ENCODE data around the gene BEGAIN. TPM values are rescaled to one million over a fixed set of nuclear protein-coding genes. Genes with fewer than 3 reads are reported as not detected.

Gene BEGAIN
- total RNA-seq, 4 donors from 2014 or later: 0.22 to 1.3 (median 0.50) TPM; not detected in 1

DNA sequence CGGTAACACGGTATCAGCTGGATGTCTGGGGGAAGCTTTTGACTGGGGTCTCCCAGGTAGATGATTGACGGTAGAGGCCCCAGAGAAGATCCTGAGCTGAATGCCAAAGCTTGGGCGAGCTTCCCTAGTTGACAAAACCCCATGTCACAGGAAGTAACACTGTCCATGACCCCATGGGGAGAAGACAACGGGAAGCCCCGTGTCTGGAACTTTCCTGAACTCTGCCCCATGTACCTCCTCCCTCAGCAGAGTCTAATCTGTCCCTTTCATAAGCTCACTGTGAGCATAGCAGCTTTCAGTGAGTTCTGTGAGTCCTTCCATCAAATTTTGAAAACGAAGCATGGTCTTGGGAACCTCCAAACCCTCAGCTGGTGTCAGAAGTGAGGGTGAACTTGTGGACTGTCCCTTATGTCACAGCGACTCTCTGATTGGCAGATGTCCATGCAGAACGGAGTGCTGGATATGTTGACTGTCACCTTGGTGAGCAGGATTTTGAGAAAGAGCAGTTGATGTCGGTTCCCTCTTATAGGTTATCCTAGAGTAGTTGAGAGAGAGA is 29.7 kb upstream of the BEGAIN start:
- DNase-seq: no peak
- 46 to 54% methylated on average over 10 of the region's 10 CpGs for WGBS, 2 donors
- H3K9me3 ChIP-seq: no peaks in the 10 kb centered on the region
- no peaks in the 10 kb centered on the region for H3K36me3 ChIP-seq
- intact Hi-C loops (cut with DNase I): no loop called here
- peaks cover 5 to 19% of the 10 kb centered on the region in 2 donors for H3K4me1 ChIP-seq
- H3K27me3 ChIP-seq: no peaks in the 10 kb centered on the region
- no peak overlapping the region for H3K27ac ChIP-seq
- H3K4me3 ChIP-seq (replicated peaks in 1 of 3): no peak overlapping the region
- no peak for TF ChIP-seq POLR2A (IDR thresholded peaks at IDR 0.05)
- TF ChIP-seq, protein P1, sequence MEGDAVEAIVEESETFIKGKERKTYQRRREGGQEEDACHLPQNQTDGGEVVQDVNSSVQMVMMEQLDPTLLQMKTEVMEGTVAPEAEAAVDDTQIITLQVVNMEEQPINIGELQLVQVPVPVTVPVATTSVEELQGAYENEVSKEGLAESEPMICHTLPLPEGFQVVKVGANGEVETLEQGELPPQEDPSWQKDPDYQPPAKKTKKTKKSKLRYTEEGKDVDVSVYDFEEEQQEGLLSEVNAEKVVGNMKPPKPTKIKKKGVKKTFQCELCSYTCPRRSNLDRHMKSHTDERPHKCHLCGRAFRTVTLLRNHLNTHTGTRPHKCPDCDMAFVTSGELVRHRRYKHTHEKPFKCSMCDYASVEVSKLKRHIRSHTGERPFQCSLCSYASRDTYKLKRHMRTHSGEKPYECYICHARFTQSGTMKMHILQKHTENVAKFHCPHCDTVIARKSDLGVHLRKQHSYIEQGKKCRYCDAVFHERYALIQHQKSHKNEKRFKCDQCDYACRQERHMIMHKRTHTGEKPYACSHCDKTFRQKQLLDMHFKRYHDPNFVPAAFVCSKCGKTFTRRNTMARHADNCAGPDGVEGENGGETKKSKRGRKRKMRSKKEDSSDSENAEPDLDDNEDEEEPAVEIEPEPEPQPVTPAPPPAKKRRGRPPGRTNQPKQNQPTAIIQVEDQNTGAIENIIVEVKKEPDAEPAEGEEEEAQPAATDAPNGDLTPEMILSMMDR (IDR thresholded peaks at IDR 0.05): no peak

DNA sequence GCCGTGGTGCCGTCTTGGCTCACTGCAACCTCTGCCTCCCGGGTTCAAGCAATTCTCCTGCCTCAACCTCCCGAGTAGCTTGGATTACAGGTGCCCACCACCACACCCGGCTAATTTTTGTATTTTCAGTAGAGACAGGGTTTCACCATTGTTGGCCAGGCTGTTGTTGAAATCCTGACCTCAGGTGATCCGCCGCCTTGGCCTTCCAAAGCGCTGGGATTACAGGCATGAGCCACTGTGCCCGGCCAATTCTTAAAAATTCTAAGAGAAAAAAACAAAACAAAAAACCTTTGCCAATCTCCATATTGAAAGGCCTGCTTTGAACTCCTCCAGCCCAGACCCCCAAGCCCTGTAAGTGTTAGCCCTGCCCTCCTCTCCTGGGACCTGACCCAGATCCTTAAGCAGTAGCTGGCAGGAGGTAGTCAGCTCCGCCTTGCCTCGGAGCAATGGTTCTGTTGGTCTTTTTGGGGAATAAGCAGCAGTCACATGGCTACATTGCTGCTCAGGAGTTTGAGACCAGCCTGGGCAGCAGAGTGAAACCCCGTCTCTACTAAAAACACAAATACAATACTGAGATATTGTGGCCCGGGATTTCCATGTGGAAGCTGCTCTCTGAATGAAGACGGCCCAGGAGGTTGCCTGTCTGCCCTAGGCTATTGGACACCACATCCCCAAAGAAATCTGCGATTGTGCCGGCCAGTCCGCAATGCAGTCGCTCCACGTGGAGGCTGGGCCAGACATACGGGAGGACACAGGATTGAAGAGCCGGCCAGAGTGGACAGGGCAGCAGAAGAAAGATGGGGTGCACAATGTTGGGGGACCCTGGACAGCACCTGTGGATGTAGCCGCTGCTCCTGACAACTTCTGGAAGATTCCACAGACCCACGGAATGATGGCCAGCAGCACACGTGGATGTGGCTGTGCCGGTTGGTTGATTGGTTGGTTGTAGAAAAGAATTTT is 28.8 kb upstream of the BEGAIN start:
- Histone ChIP-seq H3K4me1 (peaks cover 5 to 19% of the 10 kb centered on the region in 2 donors), H3K36me3 (no peaks in the 10 kb centered on the region), H3K4me3 (replicated peaks in 1 of 3) (no peak overlapping the region), H3K9me3 (no peaks in the 10 kb centered on the region), H3K27ac (no peak overlapping the region), H3K27me3 (no peaks in the 10 kb centered on the region)
- TF ChIP-seq, protein P1 (IDR thresholded peaks at IDR 0.05): no peak
- no peak for TF ChIP-seq POLR2A (IDR thresholded peaks at IDR 0.05)
- no peak for DNase-seq
- 82 to 85% methylated on average over 25 of the region's 25 CpGs for WGBS, 2 donors
- intact Hi-C loops (cut with DNase I): no loop called here

DNA sequence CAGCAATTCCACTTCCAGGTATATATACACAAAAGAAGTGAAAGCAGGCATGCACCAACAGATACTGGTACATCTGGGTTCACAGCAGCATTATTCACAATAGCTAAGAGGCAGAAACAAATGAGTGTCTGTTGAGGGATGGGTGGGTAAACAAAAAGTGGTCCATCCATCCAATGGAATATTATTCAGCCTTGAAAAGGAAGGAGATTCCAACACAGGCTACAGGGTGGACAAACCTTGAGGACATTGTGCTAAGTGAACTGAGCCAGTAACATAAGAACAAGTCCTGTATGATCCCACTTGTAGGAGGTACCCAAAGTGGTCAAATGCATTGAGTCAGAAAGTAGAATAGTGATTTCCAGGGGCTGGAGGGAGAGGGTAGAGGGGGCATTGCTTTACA is 27.6 kb upstream of the BEGAIN start:
- Histone ChIP-seq H3K4me3 (replicated peaks in 1 of 3) (no peak overlapping the region), H3K27ac (no peak overlapping the region), H3K27me3 (no peaks in the 10 kb centered on the region), H3K36me3 (no peaks in the 10 kb centered on the region), H3K9me3 (no peaks in the 10 kb centered on the region), H3K4me1 (peaks cover 5 to 19% of the 10 kb centered on the region in 2 donors)
- intact Hi-C loops (cut with DNase I): no loop called here
- no peak for DNase-seq
- TF ChIP-seq, protein P1 (IDR thresholded peaks at IDR 0.05): no peak
- TF ChIP-seq POLR2A (IDR thresholded peaks at IDR 0.05): no peak

DNA sequence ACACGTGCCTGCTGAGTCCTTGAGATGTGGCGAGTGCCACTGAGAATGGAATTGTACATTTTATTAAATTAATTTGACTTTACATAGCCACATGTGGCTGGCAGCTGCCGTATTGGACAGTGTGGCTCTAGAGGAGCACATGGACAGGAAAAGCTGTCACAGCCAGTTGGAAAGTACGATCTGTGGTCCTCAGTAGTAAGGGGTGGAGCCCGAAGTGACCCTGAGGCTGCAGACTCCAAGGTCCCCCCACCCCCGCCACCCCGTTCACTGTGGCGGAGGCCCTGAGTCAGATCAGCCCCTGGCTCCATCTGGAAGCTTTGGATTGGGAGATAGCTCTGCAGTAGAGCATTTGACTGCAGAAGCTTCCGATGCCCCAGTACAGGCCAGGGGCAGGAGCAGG is 25.8 kb upstream of the BEGAIN start:
- no peaks in the 10 kb centered on the region for H3K36me3 ChIP-seq
- no peak for DNase-seq
- no peak overlapping the region for H3K4me3 ChIP-seq (replicated peaks in 1 of 3)
- H3K9me3 ChIP-seq: no peaks in the 10 kb centered on the region
- peaks cover 1 to 9% of the 10 kb centered on the region in 2 donors for H3K4me1 ChIP-seq
- no peak overlapping the region for H3K27ac ChIP-seq
- 57 to 67% methylated on average over 5 to 7 of the region's 9 CpGs for WGBS, 2 donors
- no peaks in the 10 kb centered on the region for H3K27me3 ChIP-seq
- TF ChIP-seq, protein P1 (IDR thresholded peaks at IDR 0.05): no peak
- TF ChIP-seq POLR2A (IDR thresholded peaks at IDR 0.05): no peak
- intact Hi-C loops (cut with DNase I): no loop called here

All from thyroid gland (tissue), 4 donors.